Fibroblast of lung (primary cell): ENCODE results near the gene TLX2. TPM values are rescaled to one million over a fixed set of nuclear protein-coding genes. Genes with fewer than 3 reads are reported as not detected.

ENCODE experiments used
- DNase-seq, 2 donors: peaks; one replicate each; pipeline versions ENCODE4 v3.0.0 to v3.0.0-alpha.2; 2010; ENCODE audit warnings: low read depth in 2 of 2
- H2AFZ ChIP-seq: 2 replicates; pipeline ENCODE4 v1.5.1; 2012; ENCODE audit warnings: low read length, control low read depth, inconsistent platforms
- H3K27ac ChIP-seq: 2 replicates; pipeline ENCODE4 v1.5.1; 2011; ENCODE audit warnings: low read length, control low read depth; ENCODE audit not compliant: insufficient read depth
- H3K27me3 ChIP-seq: 2 replicates; pipeline ENCODE4 v1.5.1; 2011; ENCODE audit warnings: mild to moderate bottlenecking, low read length; ENCODE audit not compliant: control insufficient read depth, insufficient read depth
- H3K36me3 ChIP-seq: 2 replicates; pipeline ENCODE4 v1.5.1; 2011; ENCODE audit warnings: low read length; ENCODE audit not compliant: control insufficient read depth, insufficient read depth
- H3K4me1 ChIP-seq: 2 replicates; pipeline ENCODE4 v1.5.1; 2011; ENCODE audit warnings: low read length; ENCODE audit not compliant: control insufficient read depth, insufficient read depth; ENCODE audit errors: extremely low read depth
- H3K4me2 ChIP-seq: 2 replicates; pipeline ENCODE4 v1.5.1; 2011; ENCODE audit warnings: low read length, control low read depth; ENCODE audit not compliant: insufficient read depth; ENCODE audit errors: extremely low read depth
- H3K4me3 ChIP-seq, 4 experiments: fragments of 200-600 bp in 1 of 4; sonication (generic) in 1 of 4; replicated peaks in 1 of 4; 2 replicates each; pipeline ENCODE4 v1.5.1; 2011 to 2016; ENCODE audit warnings: low read length in 4 of 4, low read depth in 3 of 4, mild to moderate bottlenecking in 3 of 4, control low read depth in 2 of 4, inconsistent platforms in 1 of 4, mixed read lengths in 1 of 4; ENCODE audit not compliant: insufficient read depth in 1 of 4; ENCODE audit errors: control extremely low read depth in 1 of 4
- H3K79me2 ChIP-seq: 2 replicates; pipeline ENCODE4 v1.5.1; 2012; ENCODE audit warnings: mild to moderate bottlenecking, low read length, inconsistent platforms; ENCODE audit not compliant: control insufficient read depth, insufficient read depth
- H3K9ac ChIP-seq: 2 replicates; pipeline ENCODE4 v1.5.1; 2011; ENCODE audit warnings: mild to moderate bottlenecking, low read length, control low read depth; ENCODE audit not compliant: insufficient read depth
- H3K9me3 ChIP-seq: 2 replicates; pipeline ENCODE4 v1.5.1; 2012; ENCODE audit warnings: low read depth, low read length; ENCODE audit not compliant: control insufficient read depth, insufficient read depth
- H4K20me1 ChIP-seq: 2 replicates; pipeline ENCODE4 v1.5.1; 2011; ENCODE audit warnings: low read length; ENCODE audit not compliant: control insufficient read depth, insufficient read depth; ENCODE audit errors: extremely low read depth
- EZH2 ChIP-seq: IDR thresholded peaks from 2 replicates; pipeline ENCODE4 v1.5.1; 2012; ENCODE audit warnings: low read length, control low read depth, mild to moderate bottlenecking; ENCODE audit errors: missing control alignments
- polyA plus RNA-seq, 2 donors: library from polyadenylated mRNA; depleted of rRNA in 1 of 2; stranded (reverse) in 1 of 2; unstranded in 1 of 2; fragments of >200 nt; gene quantifications; 2 replicates each; pipeline ENCODE4 v1.2.1, GENCODE V29; 2011 to 2012; ENCODE audit warnings: missing spikeins in 1 of 2
- total RNA-seq: library from RNA; depleted of rRNA; stranded (reverse); fragments of >200 nt; gene quantifications from 2 replicates; pipeline ENCODE4 v1.2.1, GENCODE V29; 2014
- TF ChIP-seq, protein P1 (sequence below), 2 donors: IDR thresholded peaks in 1 of 2; conservative IDR thresholded peaks in 1 of 2; 1 replicate in 1 of 2; 2 replicates in 1 of 2; pipeline ENCODE4 v1.5.1; 2011 to 2012; ENCODE audit warnings: low read length in 2 of 2, control low read depth in 1 of 2, inconsistent platforms in 1 of 2, low read depth in 1 of 2, mild to moderate bottlenecking in 1 of 2

TLX2 gene
- total and polyA plus RNA-seq, 2 donors (not counting 1 experiment from before 2014, with no cell fraction given), result under 0.01 TPM; not detected in 1

DNA sequence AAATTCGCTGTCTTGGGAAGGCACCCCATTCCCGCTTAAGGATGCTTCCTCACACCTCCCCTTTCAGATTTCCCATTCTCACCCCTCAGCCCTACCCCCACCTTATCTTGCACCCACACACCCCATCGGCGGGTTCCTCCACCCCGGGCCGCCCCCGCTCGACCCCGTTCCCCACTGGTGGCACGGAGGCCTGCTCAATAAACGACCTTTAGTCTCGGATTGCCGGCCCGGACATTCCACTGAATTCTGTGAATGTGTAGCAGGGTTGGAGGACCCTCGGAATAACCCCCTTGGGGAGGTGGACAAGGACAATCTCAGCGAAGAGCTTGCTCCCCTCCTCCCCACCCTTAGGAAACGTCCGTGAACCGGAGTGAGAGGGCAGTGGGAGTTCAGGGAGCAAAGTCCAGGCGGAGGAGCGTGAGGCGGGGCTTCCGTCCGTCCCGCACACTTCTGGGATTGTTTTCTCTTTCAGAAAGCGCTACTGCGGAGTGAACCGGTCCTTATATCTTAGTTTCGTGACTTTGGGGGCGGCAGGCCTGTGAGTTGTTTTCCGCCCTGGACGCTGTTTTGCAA is 12.0 kb upstream of the TLX2 start:
- DNase-seq, result no peak
- Histone ChIP-seq H3K27ac (peak overlapping the region; percentile 75), H3K79me2 (peaks cover 15% of the 10 kb centered on the region), H3K4me3 (peak overlapping the region; percentile 9 to 69 (median 48)), H3K36me3 (peaks cover 4% of the 10 kb centered on the region), H3K27me3 (no peaks in the 10 kb centered on the region), H3K4me1 (peaks cover 17% of the 10 kb centered on the region), H3K4me2 (peak overlapping the region; percentile 90), H3K9me3 (no peaks in the 10 kb centered on the region), H3K9ac (peak overlapping the region; percentile 48), H2AFZ (peak overlapping the region; percentile 66), H4K20me1 (no peaks in the 10 kb centered on the region)
- TF ChIP-seq EZH2, result peak; percentile 39
- TF ChIP-seq, protein P1, sequence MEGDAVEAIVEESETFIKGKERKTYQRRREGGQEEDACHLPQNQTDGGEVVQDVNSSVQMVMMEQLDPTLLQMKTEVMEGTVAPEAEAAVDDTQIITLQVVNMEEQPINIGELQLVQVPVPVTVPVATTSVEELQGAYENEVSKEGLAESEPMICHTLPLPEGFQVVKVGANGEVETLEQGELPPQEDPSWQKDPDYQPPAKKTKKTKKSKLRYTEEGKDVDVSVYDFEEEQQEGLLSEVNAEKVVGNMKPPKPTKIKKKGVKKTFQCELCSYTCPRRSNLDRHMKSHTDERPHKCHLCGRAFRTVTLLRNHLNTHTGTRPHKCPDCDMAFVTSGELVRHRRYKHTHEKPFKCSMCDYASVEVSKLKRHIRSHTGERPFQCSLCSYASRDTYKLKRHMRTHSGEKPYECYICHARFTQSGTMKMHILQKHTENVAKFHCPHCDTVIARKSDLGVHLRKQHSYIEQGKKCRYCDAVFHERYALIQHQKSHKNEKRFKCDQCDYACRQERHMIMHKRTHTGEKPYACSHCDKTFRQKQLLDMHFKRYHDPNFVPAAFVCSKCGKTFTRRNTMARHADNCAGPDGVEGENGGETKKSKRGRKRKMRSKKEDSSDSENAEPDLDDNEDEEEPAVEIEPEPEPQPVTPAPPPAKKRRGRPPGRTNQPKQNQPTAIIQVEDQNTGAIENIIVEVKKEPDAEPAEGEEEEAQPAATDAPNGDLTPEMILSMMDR (conservative IDR thresholded peaks at IDR 0.05 in 1 of 2, IDR thresholded peaks at IDR 0.05 in 1 of 2; ENCODE audit: low read depth in 1 of 2, low read length in 2 of 2), result no peak

DNA sequence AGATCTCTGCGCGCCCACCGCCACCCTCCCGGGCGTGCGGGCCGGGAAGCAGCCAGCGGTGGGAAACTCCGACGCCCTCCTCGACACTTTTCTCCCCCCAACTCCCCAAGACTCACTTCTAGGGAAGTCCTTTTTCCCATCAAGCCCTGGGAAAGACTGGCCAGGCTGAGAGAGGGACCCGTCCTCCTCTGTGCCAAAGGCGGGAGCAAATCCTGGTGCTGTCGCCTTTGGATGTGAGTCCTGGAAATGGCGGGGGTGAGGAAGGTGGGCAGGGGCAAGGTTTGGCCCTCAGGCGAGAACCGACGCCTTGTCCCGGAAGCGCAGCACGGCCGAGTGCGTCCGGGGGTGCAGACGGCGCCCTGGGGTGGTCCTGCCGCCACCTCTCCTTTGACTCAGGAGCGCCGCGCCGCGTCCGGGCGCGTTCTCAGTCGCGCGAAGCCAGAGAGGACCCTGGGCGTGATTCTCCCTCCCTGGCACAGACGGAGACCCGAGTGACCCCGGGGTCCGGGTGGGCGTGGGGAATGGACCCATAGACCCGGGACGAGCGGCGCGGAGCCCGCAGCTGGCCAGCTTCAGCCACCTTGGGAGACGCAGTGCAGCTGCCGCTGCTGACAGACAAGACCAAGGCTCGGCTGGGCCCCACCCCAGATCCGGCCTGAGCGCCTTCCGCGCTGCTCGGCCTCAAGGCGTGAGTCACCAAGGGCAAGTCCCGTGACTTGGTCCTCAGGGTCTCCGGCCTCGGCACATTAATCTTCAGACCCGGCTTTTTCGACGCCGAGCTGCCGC is 11.3 kb upstream of the TLX2 start:
- H3K36me3 ChIP-seq, result peaks cover 4% of the 10 kb centered on the region
- H3K27me3 ChIP-seq, result no peaks in the 10 kb centered on the region
- H3K9ac ChIP-seq, result peak overlapping the region; percentile 48
- peak overlapping the region; percentile 66 for H2AFZ ChIP-seq
- peak overlapping the region; percentile 9 to 69 (median 48) for H3K4me3 ChIP-seq
- no peak for TF ChIP-seq EZH2
- TF ChIP-seq, protein P1 (conservative IDR thresholded peaks at IDR 0.05 in 1 of 2, IDR thresholded peaks at IDR 0.05 in 1 of 2; ENCODE audit: low read depth in 1 of 2, low read length in 2 of 2), result peak; percentile 34 to 39
- H3K4me1 ChIP-seq, result peaks cover 17% of the 10 kb centered on the region
- H3K79me2 ChIP-seq, result peaks cover 15% of the 10 kb centered on the region
- no peaks in the 10 kb centered on the region for H4K20me1 ChIP-seq
- peak; percentile 81 to 90 for DNase-seq
- no peaks in the 10 kb centered on the region for H3K9me3 ChIP-seq
- H3K4me2 ChIP-seq, result peak overlapping the region; percentile 90
- peak overlapping the region; percentile 75 for H3K27ac ChIP-seq
